Fibroblast of skin of abdomen (primary cell): ENCODE data around the gene MPZL1.
A peak's percentile ranks its signal among the peaks of the same experiment; 100 is the strongest.
"Not testable (repeated sequence)": the region's sequence is repeated elsewhere in the genome, so short reads cannot be mapped to it uniquely, and the experiment has no call there.

Experiments used
- DNase-seq: peaks from one replicate; pipeline ENCODE4 v3.0.0-alpha.2; 2013

MPZL1 gene

GRCh38 chr1:167782946-167783345 lies 61.2 kb downstream of the MPZL1 start:
- DNase-seq = no peak

GRCh38 chr1:167784876-167785550 lies 63.2 kb downstream of the MPZL1 start:
- DNase-seq = no peak

GRCh38 chr1:167786502-167786901 lies 64.7 kb downstream of the MPZL1 start:
- DNase-seq = no peak

GRCh38 chr1:167789501-167789900 lies 67.7 kb downstream of the MPZL1 start:
- DNase-seq = no peak

- no peak for DNase-seq
These were observed 68.3 kb downstream of the MPZL1 start for GRCh38 chr1:167790117-167790516.

- DNase-seq = peak; percentile 100
These were observed 69.8 kb downstream of the MPZL1 start for GRCh38 chr1:167791281-167792187.

- no peak for DNase-seq
These were observed 70.4 kb downstream of the MPZL1 start for GRCh38 chr1:167792188-167792565.

- DNase-seq = no peak
These were observed 72.3 kb downstream of the MPZL1 start for GRCh38 chr1:167794043-167794442.

- DNase-seq = no peak
These were observed 74.3 kb downstream of the MPZL1 start for GRCh38 chr1:167795810-167796740.

GRCh38 chr1:167797015-167797414 lies 75.2 kb downstream of the MPZL1 start:
- DNase-seq = peak; percentile 98

- no peak for DNase-seq
These were observed 77.2 kb downstream of the MPZL1 start for GRCh38 chr1:167798952-167799351.

- no peak for DNase-seq
These were observed 78.0 kb downstream of the MPZL1 start for GRCh38 chr1:167799747-167800146.

- no peak for DNase-seq
These were observed 78.5 kb downstream of the MPZL1 start for GRCh38 chr1:167800251-167800650.

GRCh38 chr1:167802235-167802634 lies 80.5 kb downstream of the MPZL1 start:
- DNase-seq = no peak

GRCh38 chr1:167803358-167804207 lies 81.8 kb downstream of the MPZL1 start:
- DNase-seq = peak; percentile 93

- no peak for DNase-seq
These were observed 83.3 kb downstream of the MPZL1 start for GRCh38 chr1:167805041-167805556.

- DNase-seq = not testable (repeated sequence)
These were observed 84.5 kb downstream of the MPZL1 start for GRCh38 chr1:167806235-167806634.

GRCh38 chr1:167806676-167807075 lies 84.9 kb downstream of the MPZL1 start:
- DNase-seq = not testable (repeated sequence)

- no peak for DNase-seq
These were observed 86.3 kb downstream of the MPZL1 start for GRCh38 chr1:167808104-167808503.

- DNase-seq = no peak
These were observed 86.9 kb downstream of the MPZL1 start for GRCh38 chr1:167808690-167809089.

- no peak for DNase-seq
These were observed 91.2 kb downstream of the MPZL1 start for GRCh38 chr1:167812972-167813371.

- no peak for DNase-seq
These were observed 93.9 kb downstream of the MPZL1 start for GRCh38 chr1:167815650-167816049.
